ENCODE data around the gene KRT83. TPM values are rescaled to one million over a fixed set of nuclear protein-coding genes. Genes with fewer than 3 reads are reported as not detected.

KRT83 gene
- total RNA-seq, 2 donors from 2014 or later = not detected

GRCh38 chr12:52322069-52322468 is 871 bp upstream of the KRT83 start:
- Histone ChIP-seq H3K36me3 (no peaks in the 10 kb centered on the region), H3K9me3 (no peaks in the 10 kb centered on the region), H3K4me3 (no peak overlapping the region), H3K27ac (no peak overlapping the region), H3K4me1 (no peaks in the 10 kb centered on the region), H3K27me3 (no peaks in the 10 kb centered on the region)
- no peak for TF ChIP-seq CTCF (IDR thresholded peaks at IDR 0.05)
- DNase-seq (ENCODE audit: low spot score) = no peak

GRCh38 chr12:52321418-52321817 is 220 bp upstream of the KRT83 start:
- Histone ChIP-seq H3K27ac (no peak overlapping the region), H3K9me3 (no peaks in the 10 kb centered on the region), H3K36me3 (no peaks in the 10 kb centered on the region), H3K4me1 (no peaks in the 10 kb centered on the region), H3K27me3 (no peaks in the 10 kb centered on the region), H3K4me3 (no peak overlapping the region)
- no peak for DNase-seq (ENCODE audit: low spot score)
- no peak for TF ChIP-seq CTCF (IDR thresholded peaks at IDR 0.05)

- no peaks in the 10 kb centered on the region for H3K27me3 ChIP-seq
- no peak for TF ChIP-seq CTCF (IDR thresholded peaks at IDR 0.05)
- no peak for DNase-seq (ENCODE audit: low spot score)
- no peaks in the 10 kb centered on the region for H3K9me3 ChIP-seq
- H3K36me3 ChIP-seq = no peaks in the 10 kb centered on the region
- no peaks in the 10 kb centered on the region for H3K4me1 ChIP-seq
- no peak overlapping the region for H3K4me3 ChIP-seq
- no peak overlapping the region for H3K27ac ChIP-seq
These were observed 2.1 kb downstream of the KRT83 start for GRCh38 chr12:52319097-52319496.

- no peak for DNase-seq (ENCODE audit: low spot score)
- Histone ChIP-seq H3K4me1 (no peaks in the 10 kb centered on the region), H3K27me3 (no peaks in the 10 kb centered on the region), H3K4me3 (no peak overlapping the region), H3K36me3 (no peaks in the 10 kb centered on the region), H3K27ac (no peak overlapping the region), H3K9me3 (no peaks in the 10 kb centered on the region)
- no peak for TF ChIP-seq CTCF (IDR thresholded peaks at IDR 0.05)
These were observed 2.8 kb downstream of the KRT83 start for GRCh38 chr12:52318241-52318990.

GRCh38 chr12:52317468-52318052 is 3.6 kb downstream of the KRT83 start:
- Histone ChIP-seq H3K9me3 (no peaks in the 10 kb centered on the region), H3K4me1 (no peaks in the 10 kb centered on the region), H3K27me3 (no peaks in the 10 kb centered on the region), H3K27ac (no peak overlapping the region), H3K36me3 (no peaks in the 10 kb centered on the region), H3K4me3 (no peak overlapping the region)
- DNase-seq (ENCODE audit: low spot score) = no peak
- TF ChIP-seq CTCF (IDR thresholded peaks at IDR 0.05) = no peak
